Endothelial cell of umbilical vein (primary cell): ENCODE data around the gene PTK6. TPM values are rescaled to one million over a fixed set of nuclear protein-coding genes. Genes with fewer than 3 reads are reported as not detected.

Experiments
- BruUV-seq: library from RNA; stranded (reverse); fragments of 400-500 nt; replicated peaks from 2 replicates; lab custom pipeline; 2021; lab: Mats Ljungman, UMichigan
- CTCF ChIA-PET: fragments of 300-600, 350-600 bp; sonication (Branson Sonifier 250); formaldehyde crosslinking; loops from one replicate; lab custom pipeline; 2021; ENCODE audit warnings: antibody characterized with exemption, inconsistent platforms; lab: Charles Lee
- POLR2A ChIA-PET: fragments of 300-600, 350-600 bp; sonication (Branson Sonifier 250); formaldehyde crosslinking; loops from one replicate; lab custom pipeline; 2021; ENCODE audit warnings: antibody characterized with exemption, inconsistent platforms; lab: Charles Lee
- DNase-seq: peaks from one replicate; pipeline ENCODE4 v3.0.0-alpha.2; 2011; ENCODE audit warnings: low read depth, low spot score
- FAIRE-seq: peaks from 2 replicates; lab custom pipeline; 2011; peaks lifted over from hg19 to GRCh38; lab: Jason Lieb, UNC
- H2AFZ ChIP-seq: 2 replicates; pipeline ENCODE4 v1.6.0; 2012; ENCODE audit warnings: low read depth, low read length, control low read depth, inconsistent platforms
- H3K27ac ChIP-seq: 2 replicates; pipeline ENCODE4 v1.5.1; 2011; ENCODE audit warnings: low read depth, mild to moderate bottlenecking, control low read depth, low read length, moderate library complexity; ENCODE audit not compliant: insufficient read depth
- H3K27me3 ChIP-seq, 2 experiments: 2 replicates each; pipeline versions ENCODE4 v1.6.0 to v1.6.1; 2011; ENCODE audit warnings: low read length in 2 of 2, mixed read lengths in 1 of 2; ENCODE audit not compliant: control insufficient read depth in 2 of 2, insufficient read depth in 2 of 2
- H3K36me3 ChIP-seq, 2 experiments: 2 replicates in 1 of 2; 3 replicates in 1 of 2; pipeline ENCODE4 v1.5.1; 2011; ENCODE audit warnings: low read length in 2 of 2, mild to moderate bottlenecking in 1 of 2, moderate library complexity in 1 of 2; ENCODE audit not compliant: control insufficient read depth in 2 of 2, insufficient read depth in 2 of 2; ENCODE audit errors: extremely low read depth in 1 of 2
- H3K4me1 ChIP-seq: 3 replicates; pipeline ENCODE4 v1.5.1; 2011; ENCODE audit warnings: mild to moderate bottlenecking, low read length; ENCODE audit not compliant: control insufficient read depth, insufficient read depth; ENCODE audit errors: extremely low read depth
- H3K4me2 ChIP-seq: 2 replicates; pipeline ENCODE4 v1.6.1; 2011; ENCODE audit warnings: low read length, control low read depth, mixed read lengths; ENCODE audit not compliant: insufficient read depth
- H3K4me3 ChIP-seq, 3 experiments: fragments of 200-600 bp in 1 of 3; sonication (generic), shearing (Covaris generic) in 1 of 3; replicated peaks in 1 of 3; 2 replicates each; pipeline ENCODE4 v1.5.1; 2011 to 2016; ENCODE audit warnings: control low read depth in 3 of 3, low read length in 3 of 3, mild to moderate bottlenecking in 2 of 3, inconsistent platforms in 1 of 3, low read depth in 1 of 3, moderate library complexity in 1 of 3; ENCODE audit not compliant: insufficient read depth in 1 of 3
- H3K79me2 ChIP-seq: 2 replicates; pipeline ENCODE4 v1.6.0; 2012; ENCODE audit warnings: low read length, inconsistent platforms; ENCODE audit not compliant: control insufficient read depth, insufficient read depth
- H3K9ac ChIP-seq: replicated peaks from 2 replicates; pipeline ENCODE3; 2011; ENCODE audit warnings: low read length, control low read depth; ENCODE audit not compliant: insufficient read depth; ENCODE audit errors: extremely low read depth
- H3K9me1 ChIP-seq: replicated peaks from 3 replicates; pipeline ENCODE4 v1.6.0; 2011; ENCODE audit warnings: mild to moderate bottlenecking, low read length; ENCODE audit not compliant: control insufficient read depth, insufficient read depth; ENCODE audit errors: extremely low read depth
- H3K9me3 ChIP-seq: replicated peaks from 2 replicates; pipeline ENCODE4 v1.5.1; 2012; ENCODE audit warnings: low read length, inconsistent platforms; ENCODE audit not compliant: control insufficient read depth, insufficient read depth
- H4K20me1 ChIP-seq: replicated peaks from 2 replicates; pipeline ENCODE3; 2011; ENCODE audit warnings: mild to moderate bottlenecking, low read length; ENCODE audit not compliant: control insufficient read depth, insufficient read depth; ENCODE audit errors: extremely low read depth
- EZH2 ChIP-seq: IDR thresholded peaks from 2 replicates; pipeline ENCODE4 v1.6.1; 2012; ENCODE audit warnings: borderline replicate concordance, low read depth, mild to moderate bottlenecking, moderate library complexity, low read length, inconsistent platforms; ENCODE audit not compliant: severe bottlenecking
- FOS ChIP-seq: IDR thresholded peaks from 2 replicates; pipeline ENCODE4 v1.6.1; 2011; ENCODE audit warnings: mild to moderate bottlenecking, low read length, moderate library complexity, borderline replicate concordance; ENCODE audit not compliant: insufficient read depth
- GATA2 ChIP-seq: IDR thresholded peaks from 2 replicates; pipeline ENCODE4 v1.7.0; 2011; ENCODE audit warnings: low read depth, mild to moderate bottlenecking, moderate library complexity, mixed read lengths, low read length; ENCODE audit not compliant: insufficient read length, insufficient read depth
- JUN ChIP-seq: IDR thresholded peaks from 2 replicates; pipeline ENCODE4 v1.6.1; 2011; ENCODE audit warnings: borderline replicate concordance, low read depth; ENCODE audit not compliant: insufficient read length, insufficient read depth
- MYC ChIP-seq: IDR thresholded peaks from one replicate; pipeline ENCODE4 v1.6.1; 2011; ENCODE audit warnings: mild to moderate bottlenecking, low read depth, low read length
- POLR2A ChIP-seq: IDR thresholded peaks from 2 replicates; pipeline ENCODE4 v1.6.1; 2012; ENCODE audit warnings: low read depth, mild to moderate bottlenecking, control low read depth, low read length
- POLR2AphosphoS5 ChIP-seq: IDR thresholded peaks from 2 replicates; pipeline ENCODE4 v1.6.1; 2012; ENCODE audit warnings: low read depth, mild to moderate bottlenecking, control low read depth, low read length, moderate library complexity; ENCODE audit not compliant: insufficient read depth
- dilution Hi-C: fragments of 300-500 bp; cut with MboI; formaldehyde crosslinking; loops from one replicate; pipeline ENCODE4 v1.15.0; 2019; ENCODE audit warnings: low sequenced_read_pairs; ENCODE audit not compliant: extremely low pct_ligation_motif_present
- intact Hi-C: fragments of 100-400 bp; cut with micrococcal nuclease; formaldehyde crosslinking; loops from one replicate; pipeline ENCODE4 v1.10.0; 2022
- polyA plus RNA-seq, 4 experiments: library from polyadenylated mRNA; depleted of rRNA in 3 of 4; stranded (reverse) in 3 of 4; unstranded in 1 of 4; fragments of >200 nt; gene quantifications; 2 replicates each; pipeline versions ENCODE4 v1.2.1 to v1.2.3, GENCODE V29; 2011 to 2012; ENCODE audit warnings: missing spikeins in 1 of 4
- total RNA-seq: library from RNA; stranded (reverse); gene quantifications from 2 replicates; pipeline ENCODE4 v1.2.3, GENCODE V29; 2021
- TF ChIP-seq, protein P1 (sequence below): IDR thresholded peaks from 2 replicates; pipeline ENCODE4 v1.6.1; 2011; ENCODE audit not compliant: insufficient read depth, insufficient read length
- TF ChIP-seq, protein P2 (sequence below), 2 donors: IDR thresholded peaks; 1 replicate in 1 of 2; 2 replicates in 1 of 2; pipeline ENCODE4 v1.5.1; 2011; ENCODE audit warnings: low read length in 2 of 2, mild to moderate bottlenecking in 2 of 2, moderate library complexity in 2 of 2, control low read depth in 1 of 2, inconsistent platforms in 1 of 2, low read depth in 1 of 2; ENCODE audit not compliant: insufficient read depth in 1 of 2; ENCODE audit errors: extremely low read depth in 1 of 2

Gene PTK6
- total and polyA plus RNA-seq, 2 donors (not counting 3 experiments of a cell fraction or from before 2014, with no cell fraction given), result 0.18 TPM; not detected in 1

- H2AFZ ChIP-seq, result no peak overlapping the region
- FAIRE-seq (no peak), DNase-seq (no peak)
- POLR2A ChIA-PET, result no interaction called here
- intact Hi-C loops, result no loop called here
- H4K20me1 ChIP-seq, result no peaks in the 10 kb centered on the region
- TF ChIP-seq, protein P1, sequence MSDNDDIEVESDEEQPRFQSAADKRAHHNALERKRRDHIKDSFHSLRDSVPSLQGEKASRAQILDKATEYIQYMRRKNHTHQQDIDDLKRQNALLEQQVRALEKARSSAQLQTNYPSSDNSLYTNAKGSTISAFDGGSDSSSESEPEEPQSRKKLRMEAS, result no peak
- TF ChIP-seq, protein P2, sequence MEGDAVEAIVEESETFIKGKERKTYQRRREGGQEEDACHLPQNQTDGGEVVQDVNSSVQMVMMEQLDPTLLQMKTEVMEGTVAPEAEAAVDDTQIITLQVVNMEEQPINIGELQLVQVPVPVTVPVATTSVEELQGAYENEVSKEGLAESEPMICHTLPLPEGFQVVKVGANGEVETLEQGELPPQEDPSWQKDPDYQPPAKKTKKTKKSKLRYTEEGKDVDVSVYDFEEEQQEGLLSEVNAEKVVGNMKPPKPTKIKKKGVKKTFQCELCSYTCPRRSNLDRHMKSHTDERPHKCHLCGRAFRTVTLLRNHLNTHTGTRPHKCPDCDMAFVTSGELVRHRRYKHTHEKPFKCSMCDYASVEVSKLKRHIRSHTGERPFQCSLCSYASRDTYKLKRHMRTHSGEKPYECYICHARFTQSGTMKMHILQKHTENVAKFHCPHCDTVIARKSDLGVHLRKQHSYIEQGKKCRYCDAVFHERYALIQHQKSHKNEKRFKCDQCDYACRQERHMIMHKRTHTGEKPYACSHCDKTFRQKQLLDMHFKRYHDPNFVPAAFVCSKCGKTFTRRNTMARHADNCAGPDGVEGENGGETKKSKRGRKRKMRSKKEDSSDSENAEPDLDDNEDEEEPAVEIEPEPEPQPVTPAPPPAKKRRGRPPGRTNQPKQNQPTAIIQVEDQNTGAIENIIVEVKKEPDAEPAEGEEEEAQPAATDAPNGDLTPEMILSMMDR (IDR thresholded peaks at IDR 0.05; ENCODE audit: extremely low read depth in 1 of 2, insufficient read depth in 1 of 2, low read depth in 1 of 2, low read length in 2 of 2), result no peak
- TF ChIP-seq MYC (no peak), JUN (no peak), POLR2A (no peak), EZH2 (no peak), GATA2 (no peak), FOS (no peak), POLR2AphosphoS5 (no peak)
- peaks cover 0 to 17% of the 10 kb centered on the region in 2 experiments for H3K36me3 ChIP-seq
- H3K4me1 ChIP-seq, result no peaks in the 10 kb centered on the region
- no TSS peak for BruUV-seq
- dilution Hi-C loops, result no loop called here
- H3K9me3 ChIP-seq, result no peaks in the 10 kb centered on the region
- H3K4me3 ChIP-seq, result no peak overlapping the region
- no peak overlapping the region for H3K4me2 ChIP-seq
- H3K79me2 ChIP-seq, result no peaks in the 10 kb centered on the region
- H3K9ac ChIP-seq, result no peak overlapping the region
- no peak overlapping the region for H3K27ac ChIP-seq
- CTCF ChIA-PET, result no interaction called here
- no peaks in the 10 kb centered on the region for H3K9me1 ChIP-seq
- H3K27me3 ChIP-seq, result no peaks in the 10 kb centered on the region
Measured at GRCh38 chr20:63561624-63562396, 24.6 kb upstream of the PTK6 start.
